WTC11 (cell line): ENCODE measurements around the gene ZFP42. TPM values are rescaled to one million over a fixed set of nuclear protein-coding genes. Genes with fewer than 3 reads are reported as not detected.

Source experiments
- ATAC-seq: fragments of 200-7000 bp; cut with Tn5 transposase; 2 replicates; pipeline ENCODE4 v1.10.0; 2021; ENCODE audit warnings: mild to moderate bottlenecking, moderate library complexity
- CTCF ChIA-PET: fragments of 300-600 bp; sonication (Branson Sonifier 250); formaldehyde crosslinking; loops from one replicate; lab custom pipeline; 2021; ENCODE audit warnings: antibody characterized with exemption; lab: Charles Lee
- POLR2A ChIA-PET: fragments of 350-600 bp; sonication (Branson Sonifier 250); formaldehyde crosslinking; loops from one replicate; lab custom pipeline; 2021; ENCODE audit warnings: antibody characterized with exemption; lab: Charles Lee
- DNase-seq: peaks from one replicate; pipeline ENCODE4 v3.0.0; 2021; ENCODE audit warnings: low spot score
- H3K27ac Mint-ChIP-seq: 2 replicates; pipeline ENCODE4 v1.8.0; 2021; ENCODE audit warnings: mixed read lengths
- H3K27me3 Mint-ChIP-seq: 2 replicates; pipeline ENCODE4 v1.8.0; 2021; ENCODE audit warnings: low read depth, mild to moderate bottlenecking, moderate library complexity, mixed read lengths
- H3K36me3 Mint-ChIP-seq: 2 replicates; pipeline ENCODE4 v1.8.0; 2021; ENCODE audit warnings: mixed read lengths
- H3K4me1 Mint-ChIP-seq: 2 replicates; pipeline ENCODE4 v1.8.0; 2022; ENCODE audit warnings: mixed read lengths
- H3K4me3 Mint-ChIP-seq: 2 replicates; pipeline ENCODE4 v1.8.0; 2021; ENCODE audit warnings: mild to moderate bottlenecking, moderate library complexity, mixed read lengths
- H3K9me3 Mint-ChIP-seq: 2 replicates; pipeline ENCODE4 v1.8.0; 2021; ENCODE audit warnings: mixed read lengths
- AR ChIP-seq: fragments of 250-450 bp; sonication (Bioruptor Pico); IDR thresholded peaks from 2 replicates; pipeline ENCODE4 v1.9.0; 2021; ENCODE audit warnings: mild to moderate bottlenecking
- CDX4 ChIP-seq: fragments of 250-450 bp; sonication (Bioruptor Pico); IDR thresholded peaks from 2 replicates; pipeline ENCODE4 v1.9.0; 2021; ENCODE audit warnings: moderate library complexity, mild to moderate bottlenecking, inconsistent platforms, borderline replicate concordance
- GRHL2 ChIP-seq: fragments of 250-450 bp; sonication (Bioruptor Pico); IDR thresholded peaks from 2 replicates; pipeline ENCODE4 v1.8.0; 2022; ENCODE audit warnings: mild to moderate bottlenecking, moderate library complexity; ENCODE audit not compliant: insufficient replicate concordance, severe bottlenecking
- HMGA2 ChIP-seq: fragments of 250-450 bp; sonication (Bioruptor Pico); IDR thresholded peaks from 2 replicates; pipeline ENCODE4 v1.4.0; 2021; ENCODE audit warnings: mild to moderate bottlenecking, moderate library complexity
- JAZF1 ChIP-seq: fragments of 250-450 bp; sonication (Bioruptor Pico); IDR thresholded peaks from 2 replicates; pipeline ENCODE4 v1.9.0; 2021; ENCODE audit warnings: moderate library complexity, mild to moderate bottlenecking, inconsistent platforms
- MXD4 ChIP-seq: fragments of 250-450 bp; sonication (Bioruptor Pico); IDR thresholded peaks from 2 replicates; pipeline ENCODE4 v1.8.0; 2021; ENCODE audit warnings: mild to moderate bottlenecking, moderate library complexity, borderline replicate concordance
- NFATC4 ChIP-seq: fragments of 250-450 bp; sonication (Bioruptor Pico); IDR thresholded peaks from 2 replicates; pipeline ENCODE4 v1.9.0; 2021; ENCODE audit warnings: mild to moderate bottlenecking
- NR3C1 ChIP-seq: sonication (generic); formaldehyde crosslinking; conservative IDR thresholded peaks from 2 replicates; pipeline ENCODE4 v1.8.1; 2023; ENCODE audit warnings: low read depth, mild to moderate bottlenecking, missing genetic modification reagents
- SP1 ChIP-seq: sonication (generic); formaldehyde crosslinking; conservative IDR thresholded peaks from 2 replicates; pipeline ENCODE4 v1.8.1; 2022; ENCODE audit warnings: missing genetic modification reagents
- ZNF138 ChIP-seq: sonication (generic); formaldehyde crosslinking; conservative IDR thresholded peaks from 2 replicates; pipeline ENCODE4 v1.8.1; 2022; ENCODE audit warnings: mild to moderate bottlenecking, moderate library complexity, missing genetic modification reagents
- ZNF219 ChIP-seq: sonication (generic); formaldehyde crosslinking; IDR thresholded peaks from 2 replicates; pipeline ENCODE4 v1.8.0; 2023; ENCODE audit warnings: missing genetic modification reagents, mild to moderate bottlenecking, borderline replicate concordance
- ZNF425 ChIP-seq: fragments of 250-450 bp; sonication (Bioruptor Pico); conservative IDR thresholded peaks from 2 replicates; pipeline ENCODE4 v1.9.0; 2021; ENCODE audit warnings: mild to moderate bottlenecking
- total RNA-seq: library from RNA; stranded (reverse); gene quantifications from 3 replicates; pipeline ENCODE4 v1.2.3, GENCODE V29; 2021
- TF ChIP-seq, protein P1 (sequence below): sonication (generic); formaldehyde crosslinking; IDR thresholded peaks from 2 replicates; pipeline ENCODE4 v1.8.0; 2022; ENCODE audit warnings: mild to moderate bottlenecking, missing genetic modification reagents
- TF ChIP-seq, protein P2 (sequence below): sonication (generic); formaldehyde crosslinking; IDR thresholded peaks from 2 replicates; pipeline ENCODE4 v1.8.1; 2022; ENCODE audit warnings: low read depth, missing genetic modification reagents, borderline replicate concordance
- TF ChIP-seq, protein P3 (sequence below): sonication (generic); formaldehyde crosslinking; IDR thresholded peaks from 2 replicates; pipeline ENCODE4 v1.8.1; 2022; ENCODE audit warnings: mild to moderate bottlenecking, moderate library complexity, missing genetic modification reagents

The ZFP42 gene
- total RNA-seq, 1 experiment from 2014 or later, result 128 TPM

GRCh38 chr4:188002751-188003150 lies 7.2 kb downstream of the ZFP42 start (continued):
- no peak for TF ChIP-seq CDX4 (CRISPR knock-in tag)
- TF ChIP-seq ZNF138 (CRISPR knock-in tag), result no peak
- TF ChIP-seq, protein P1, sequence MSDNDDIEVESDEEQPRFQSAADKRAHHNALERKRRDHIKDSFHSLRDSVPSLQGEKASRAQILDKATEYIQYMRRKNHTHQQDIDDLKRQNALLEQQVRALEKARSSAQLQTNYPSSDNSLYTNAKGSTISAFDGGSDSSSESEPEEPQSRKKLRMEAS (CRISPR knock-in tag), result no peak
- TF ChIP-seq JAZF1, result no peak
- TF ChIP-seq ZNF219 (CRISPR knock-in tag), result no peak
- TF ChIP-seq SP1, result no peak
- TF ChIP-seq MXD4, result no peak
- no peak for TF ChIP-seq HMGA2 (CRISPR knock-in tag)

- Mint-ChIP-seq H3K27me3 (no peaks in the 10 kb centered on the region), H3K27ac (peak overlapping the region; percentile 67), H3K4me1 (peaks cover 47% of the 10 kb centered on the region), H3K36me3 (peaks cover 60% of the 10 kb centered on the region), H3K4me3 (peak overlapping the region; percentile 1; the same call in 1 of the 2 replicates), H3K9me3 (peaks cover 4% of the 10 kb centered on the region; the same call in 1 of the 2 replicates)
- ATAC-seq, result no peak
- ChIA-PET CTCF (interaction anchor here (1.4 kb wide), 1 partner anchor 399 kb away, joined by 3 read pairs; no protein-coding TSS in a partner anchor), POLR2A (interaction anchor here (0.6 to 1.4 kb wide), 2 partner anchors 10 to 1273 kb away, joined by 3 to 4 read pairs; partner anchors contain the start of gene ZFP42)
- no peak for DNase-seq
- TF ChIP-seq NR3C1 (CRISPR knock-in tag), result no peak
- TF ChIP-seq NFATC4, result no peak
- TF ChIP-seq ZNF425 (CRISPR knock-in tag), result 0 out of 2 replicates have a peak, but pooled peaks have one; percentile 56
- no peak for TF ChIP-seq GRHL2
- TF ChIP-seq, protein P2, sequence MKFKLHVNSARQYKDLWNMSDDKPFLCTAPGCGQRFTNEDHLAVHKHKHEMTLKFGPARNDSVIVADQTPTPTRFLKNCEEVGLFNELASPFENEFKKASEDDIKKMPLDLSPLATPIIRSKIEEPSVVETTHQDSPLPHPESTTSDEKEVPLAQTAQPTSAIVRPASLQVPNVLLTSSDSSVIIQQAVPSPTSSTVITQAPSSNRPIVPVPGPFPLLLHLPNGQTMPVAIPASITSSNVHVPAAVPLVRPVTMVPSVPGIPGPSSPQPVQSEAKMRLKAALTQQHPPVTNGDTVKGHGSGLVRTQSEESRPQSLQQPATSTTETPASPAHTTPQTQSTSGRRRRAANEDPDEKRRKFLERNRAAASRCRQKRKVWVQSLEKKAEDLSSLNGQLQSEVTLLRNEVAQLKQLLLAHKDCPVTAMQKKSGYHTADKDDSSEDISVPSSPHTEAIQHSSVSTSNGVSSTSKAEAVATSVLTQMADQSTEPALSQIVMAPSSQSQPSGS (CRISPR knock-in tag), result no peak
- TF ChIP-seq, protein P3, sequence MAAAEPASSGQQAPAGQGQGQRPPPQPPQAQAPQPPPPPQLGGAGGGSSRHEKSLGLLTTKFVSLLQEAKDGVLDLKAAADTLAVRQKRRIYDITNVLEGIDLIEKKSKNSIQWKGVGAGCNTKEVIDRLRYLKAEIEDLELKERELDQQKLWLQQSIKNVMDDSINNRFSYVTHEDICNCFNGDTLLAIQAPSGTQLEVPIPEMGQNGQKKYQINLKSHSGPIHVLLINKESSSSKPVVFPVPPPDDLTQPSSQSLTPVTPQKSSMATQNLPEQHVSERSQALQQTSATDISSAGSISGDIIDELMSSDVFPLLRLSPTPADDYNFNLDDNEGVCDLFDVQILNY, result no peak
- no peak for TF ChIP-seq AR (CRISPR knock-in tag)
Measured at GRCh38 chr4:188005561-188005960, 10.0 kb downstream of the ZFP42 start.
